Measurements from ENCODE around the gene CEACAM6.
"Not testable (repeated sequence)": the region's sequence is repeated elsewhere in the genome, so short reads cannot be mapped to it uniquely, and the experiment has no call there.

Gene CEACAM6

GRCh38 chr19:41755328-41755913 lies at the start of gene CEACAM6:
CEACAM6 (plus strand) TSS chr19:41755530; CDS start chr19:41755639, 109 bp downstream.
- H3K4me3 ChIP-seq (ENCODE audit: low read depth, low read length): no peak within 1 kb of the TSS

- H3K4me3 ChIP-seq (ENCODE audit: low read depth, low read length): no peak overlapping the region
Observed at GRCh38 chr19:41706741-41707501, 48.4 kb upstream of the CEACAM6 start.

GRCh38 chr19:41707502-41707812 lies 47.9 kb upstream of the CEACAM6 start:
- H3K4me3 ChIP-seq (ENCODE audit: low read depth, low read length): no peak overlapping the region

GRCh38 chr19:41707871-41708371 lies 47.4 kb upstream of the CEACAM6 start:
- no peak overlapping the region for H3K4me3 ChIP-seq (ENCODE audit: low read depth, low read length)

GRCh38 chr19:41708481-41708880 lies 46.8 kb upstream of the CEACAM6 start, which contains the start of gene CEACAM5:
CEACAM5 (plus strand) TSS chr19:41708626; CDS start chr19:41708732, 106 bp downstream.
- H3K4me3 ChIP-seq (ENCODE audit: low read depth, low read length): no peak within 1 kb of the TSS

GRCh38 chr19:41709516-41709915 lies 45.8 kb upstream of the CEACAM6 start:
- H3K4me3 ChIP-seq (ENCODE audit: low read depth, low read length): not testable (repeated sequence)

GRCh38 chr19:41709951-41710645 lies 45.2 kb upstream of the CEACAM6 start:
- H3K4me3 ChIP-seq (ENCODE audit: low read depth, low read length): no peak overlapping the region

- H3K4me3 ChIP-seq (ENCODE audit: low read depth, low read length): no peak overlapping the region
Observed at GRCh38 chr19:41711376-41712261, 43.7 kb upstream of the CEACAM6 start.

- no peak overlapping the region for H3K4me3 ChIP-seq (ENCODE audit: low read depth, low read length)
Observed at GRCh38 chr19:41714598-41714997, 40.7 kb upstream of the CEACAM6 start.

GRCh38 chr19:41718761-41719160 lies 36.6 kb upstream of the CEACAM6 start:
- H3K4me3 ChIP-seq (ENCODE audit: low read depth, low read length): no peak overlapping the region

GRCh38 chr19:41720103-41720502 lies 35.2 kb upstream of the CEACAM6 start:
- H3K4me3 ChIP-seq (ENCODE audit: low read depth, low read length): no peak overlapping the region

- H3K4me3 ChIP-seq (ENCODE audit: low read depth, low read length): no peak overlapping the region
Observed at GRCh38 chr19:41726493-41726892, 28.8 kb upstream of the CEACAM6 start.

GRCh38 chr19:41734156-41734555 lies 21.2 kb upstream of the CEACAM6 start:
- H3K4me3 ChIP-seq (ENCODE audit: low read depth, low read length): no peak overlapping the region

- no peak overlapping the region for H3K4me3 ChIP-seq (ENCODE audit: low read depth, low read length)
Observed at GRCh38 chr19:41734585-41734984, 20.7 kb upstream of the CEACAM6 start.

- H3K4me3 ChIP-seq (ENCODE audit: low read depth, low read length): no peak overlapping the region
Observed at GRCh38 chr19:41735071-41735600, 20.2 kb upstream of the CEACAM6 start.

- H3K4me3 ChIP-seq (ENCODE audit: low read depth, low read length): no peak overlapping the region
Observed at GRCh38 chr19:41739361-41739760, 16.0 kb upstream of the CEACAM6 start.

- no peak overlapping the region for H3K4me3 ChIP-seq (ENCODE audit: low read depth, low read length)
Observed at GRCh38 chr19:41740415-41741243, 14.7 kb upstream of the CEACAM6 start.

GRCh38 chr19:41741244-41741554 lies 14.1 kb upstream of the CEACAM6 start:
- H3K4me3 ChIP-seq (ENCODE audit: low read depth, low read length): no peak overlapping the region

- H3K4me3 ChIP-seq (ENCODE audit: low read depth, low read length): no peak overlapping the region
Observed at GRCh38 chr19:41744850-41745249, 10.5 kb upstream of the CEACAM6 start.

- H3K4me3 ChIP-seq (ENCODE audit: low read depth, low read length): no peak overlapping the region
Observed at GRCh38 chr19:41745756-41746155, 9.6 kb upstream of the CEACAM6 start.

Measured in iPS-11a (cell line).